ENCODE data around the gene EYS.

Gene EYS

DNA sequence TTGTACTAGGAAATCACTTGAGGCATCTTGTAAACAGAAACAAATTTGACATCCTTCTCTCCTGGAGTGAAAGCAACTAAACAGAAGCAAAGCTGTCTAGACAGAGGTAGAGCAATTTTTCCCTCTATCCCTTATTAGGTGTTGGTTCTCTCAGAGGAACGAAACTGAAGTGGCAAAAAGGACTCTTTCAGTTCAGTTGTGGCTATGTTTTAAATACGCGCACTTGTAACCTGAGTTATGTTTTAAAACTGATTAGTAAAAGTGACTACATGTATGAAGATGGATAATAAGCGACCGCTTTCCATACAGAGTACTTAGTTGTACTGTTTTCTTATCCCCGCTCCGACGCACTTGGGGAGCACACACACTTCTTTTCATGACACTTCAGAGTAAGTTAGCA, 1520.4 kb downstream of the EYS start:
- no peak for TF ChIP-seq MYC (IDR thresholded peaks at IDR 0.05; ENCODE audit: low read depth, low read length)
- TF ChIP-seq POLR2A (IDR thresholded peaks at IDR 0.05; ENCODE audit: extremely low read depth, insufficient read length), result no peak
- TF ChIP-seq, protein P1, sequence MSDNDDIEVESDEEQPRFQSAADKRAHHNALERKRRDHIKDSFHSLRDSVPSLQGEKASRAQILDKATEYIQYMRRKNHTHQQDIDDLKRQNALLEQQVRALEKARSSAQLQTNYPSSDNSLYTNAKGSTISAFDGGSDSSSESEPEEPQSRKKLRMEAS (IDR thresholded peaks at IDR 0.05; ENCODE audit: low read depth, low read length), result no peak
- TF ChIP-seq, protein P2, sequence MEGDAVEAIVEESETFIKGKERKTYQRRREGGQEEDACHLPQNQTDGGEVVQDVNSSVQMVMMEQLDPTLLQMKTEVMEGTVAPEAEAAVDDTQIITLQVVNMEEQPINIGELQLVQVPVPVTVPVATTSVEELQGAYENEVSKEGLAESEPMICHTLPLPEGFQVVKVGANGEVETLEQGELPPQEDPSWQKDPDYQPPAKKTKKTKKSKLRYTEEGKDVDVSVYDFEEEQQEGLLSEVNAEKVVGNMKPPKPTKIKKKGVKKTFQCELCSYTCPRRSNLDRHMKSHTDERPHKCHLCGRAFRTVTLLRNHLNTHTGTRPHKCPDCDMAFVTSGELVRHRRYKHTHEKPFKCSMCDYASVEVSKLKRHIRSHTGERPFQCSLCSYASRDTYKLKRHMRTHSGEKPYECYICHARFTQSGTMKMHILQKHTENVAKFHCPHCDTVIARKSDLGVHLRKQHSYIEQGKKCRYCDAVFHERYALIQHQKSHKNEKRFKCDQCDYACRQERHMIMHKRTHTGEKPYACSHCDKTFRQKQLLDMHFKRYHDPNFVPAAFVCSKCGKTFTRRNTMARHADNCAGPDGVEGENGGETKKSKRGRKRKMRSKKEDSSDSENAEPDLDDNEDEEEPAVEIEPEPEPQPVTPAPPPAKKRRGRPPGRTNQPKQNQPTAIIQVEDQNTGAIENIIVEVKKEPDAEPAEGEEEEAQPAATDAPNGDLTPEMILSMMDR (IDR thresholded peaks at IDR 0.05; ENCODE audit: low read depth, low read length), result no peak
- no peak for DNase-seq (ENCODE audit: low read depth)
- H3K4me3 ChIP-seq (ENCODE audit: low read depth, low read length), result no peak overlapping the region

DNA sequence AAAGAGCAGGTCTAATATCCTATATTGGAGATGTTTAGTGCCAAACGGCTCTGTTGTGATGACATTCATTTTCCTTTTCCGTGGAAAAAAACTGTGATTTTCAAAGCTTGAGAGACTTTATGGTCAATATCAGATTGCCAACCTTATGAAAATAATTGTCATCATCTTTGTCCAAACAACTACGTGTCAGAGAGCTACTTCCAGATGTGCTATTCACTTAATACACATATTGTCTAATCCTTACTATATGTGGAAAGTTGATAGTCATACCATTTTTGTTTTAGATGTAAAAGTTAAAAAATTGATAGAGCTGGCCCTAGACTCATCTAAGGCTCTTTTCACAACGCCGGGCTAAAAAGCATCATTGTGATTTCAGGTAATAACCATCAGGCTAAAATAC, 1521.4 kb downstream of the EYS start:
- TF ChIP-seq, protein P2 (IDR thresholded peaks at IDR 0.05; ENCODE audit: low read depth, low read length), result no peak
- TF ChIP-seq MYC (IDR thresholded peaks at IDR 0.05; ENCODE audit: low read depth, low read length) (no peak), POLR2A (IDR thresholded peaks at IDR 0.05; ENCODE audit: extremely low read depth, insufficient read length) (no peak)
- TF ChIP-seq, protein P1 (IDR thresholded peaks at IDR 0.05; ENCODE audit: low read depth, low read length), result no peak
- H3K4me3 ChIP-seq (ENCODE audit: low read depth, low read length), result no peak overlapping the region
- no peak for DNase-seq (ENCODE audit: low read depth)

DNA sequence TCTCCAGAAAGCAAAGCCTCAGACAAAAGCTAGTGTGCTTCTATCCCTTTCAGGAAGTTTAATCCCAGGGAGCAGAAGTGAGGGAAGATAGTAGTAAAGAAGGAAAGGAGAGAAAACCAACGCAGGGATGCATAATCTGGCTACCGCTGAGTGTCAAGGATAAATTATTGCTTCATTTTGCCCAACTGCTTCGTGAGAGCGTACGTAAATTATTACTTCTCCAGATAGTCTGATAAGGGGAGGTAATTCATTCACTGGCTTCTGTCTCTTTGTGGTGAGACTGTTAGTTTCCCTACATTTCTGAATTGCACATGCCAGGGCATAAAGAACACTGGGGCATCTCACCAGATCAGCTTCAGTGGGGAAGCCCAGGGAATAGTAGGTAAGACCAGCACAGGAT, 1531.7 kb downstream of the EYS start:
- no peak for DNase-seq (ENCODE audit: low read depth)
- no peak overlapping the region for H3K4me3 ChIP-seq (ENCODE audit: low read depth, low read length)
- TF ChIP-seq, protein P2 (IDR thresholded peaks at IDR 0.05; ENCODE audit: low read depth, low read length), result no peak
- no peak for TF ChIP-seq POLR2A (IDR thresholded peaks at IDR 0.05; ENCODE audit: extremely low read depth, insufficient read length)
- TF ChIP-seq MYC (IDR thresholded peaks at IDR 0.05; ENCODE audit: low read depth, low read length), result no peak
- TF ChIP-seq, protein P1 (IDR thresholded peaks at IDR 0.05; ENCODE audit: low read depth, low read length), result no peak

DNA sequence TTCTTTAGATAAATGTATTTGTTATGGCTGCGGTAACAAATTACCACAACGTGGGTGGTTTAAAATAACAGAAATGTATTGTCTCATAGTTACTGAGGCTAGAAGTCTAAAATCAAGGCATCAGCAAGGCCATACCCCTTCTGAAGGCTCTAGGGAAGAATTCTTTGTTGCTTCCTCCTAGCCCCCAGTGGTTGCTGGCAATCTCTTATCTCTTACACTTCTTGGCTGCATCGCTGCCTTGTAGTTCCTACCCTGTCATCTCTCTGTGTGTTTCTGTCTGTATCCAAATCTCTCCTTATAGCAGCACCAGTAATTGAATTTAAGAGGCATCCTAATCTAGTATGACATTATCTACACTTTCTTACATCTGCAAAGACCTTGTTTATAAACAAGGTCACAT, 1536.7 kb downstream of the EYS start:
- DNase-seq (ENCODE audit: low read depth), result no peak
- no peak overlapping the region for H3K4me3 ChIP-seq (ENCODE audit: low read depth, low read length)
- TF ChIP-seq, protein P1 (IDR thresholded peaks at IDR 0.05; ENCODE audit: low read depth, low read length), result no peak
- TF ChIP-seq MYC (IDR thresholded peaks at IDR 0.05; ENCODE audit: low read depth, low read length) (no peak), POLR2A (IDR thresholded peaks at IDR 0.05; ENCODE audit: extremely low read depth, insufficient read length) (no peak)
- TF ChIP-seq, protein P2 (IDR thresholded peaks at IDR 0.05; ENCODE audit: low read depth, low read length), result no peak

DNA sequence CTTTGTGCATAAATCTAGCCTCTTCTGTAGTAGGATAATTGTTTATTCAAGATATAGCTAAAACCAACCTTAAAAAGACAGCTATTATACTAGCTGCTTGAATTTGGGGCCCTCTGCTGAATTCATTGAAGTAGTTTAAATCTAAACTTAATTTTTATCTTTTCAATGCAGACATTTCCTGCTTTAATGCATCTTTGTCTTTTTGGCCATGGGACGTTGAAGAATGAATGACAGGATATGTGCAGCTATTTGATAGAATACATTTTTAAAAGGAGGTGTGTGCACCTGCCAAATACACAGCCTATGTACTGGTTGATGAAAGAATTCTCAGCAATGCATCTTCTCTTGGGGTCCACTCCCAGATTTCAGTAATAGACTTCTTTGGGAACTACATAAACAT, 1546.5 kb downstream of the EYS start:
- TF ChIP-seq, protein P1 (IDR thresholded peaks at IDR 0.05; ENCODE audit: low read depth, low read length), result no peak
- TF ChIP-seq, protein P2 (IDR thresholded peaks at IDR 0.05; ENCODE audit: low read depth, low read length), result no peak
- no peak for TF ChIP-seq MYC (IDR thresholded peaks at IDR 0.05; ENCODE audit: low read depth, low read length)
- TF ChIP-seq POLR2A (IDR thresholded peaks at IDR 0.05; ENCODE audit: extremely low read depth, insufficient read length), result no peak
- no peak overlapping the region for H3K4me3 ChIP-seq (ENCODE audit: low read depth, low read length)
- no peak for DNase-seq (ENCODE audit: low read depth)

DNA sequence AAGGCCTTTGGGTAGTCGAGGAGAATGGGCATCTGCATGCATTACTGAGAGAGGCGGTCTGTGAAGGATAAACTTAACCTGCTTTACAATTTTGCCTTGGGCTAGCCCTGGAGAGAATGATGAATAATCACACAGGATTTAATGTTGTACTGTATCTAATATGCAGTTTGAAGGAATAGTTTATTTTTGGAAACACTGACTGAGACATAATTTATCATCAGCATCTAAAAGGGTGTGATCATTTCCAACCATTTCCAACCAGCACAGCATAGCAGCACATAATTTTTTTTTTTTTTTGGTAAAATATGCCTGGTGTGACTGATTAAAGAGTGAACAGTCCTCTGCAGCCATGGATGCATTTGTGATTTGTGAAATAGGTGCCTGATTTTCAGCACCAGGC, 1552.0 kb downstream of the EYS start:
- no peak for DNase-seq (ENCODE audit: low read depth)
- H3K4me3 ChIP-seq (ENCODE audit: low read depth, low read length), result no peak overlapping the region
- TF ChIP-seq POLR2A (IDR thresholded peaks at IDR 0.05; ENCODE audit: extremely low read depth, insufficient read length) (no peak), MYC (IDR thresholded peaks at IDR 0.05; ENCODE audit: low read depth, low read length) (no peak)
- TF ChIP-seq, protein P2 (IDR thresholded peaks at IDR 0.05; ENCODE audit: low read depth, low read length), result no peak
- TF ChIP-seq, protein P1 (IDR thresholded peaks at IDR 0.05; ENCODE audit: low read depth, low read length), result no peak
